NCI-H446 treated with DMSO at 0.1 percent for 48 hours (cell line): Measurements from ENCODE around the gene STK32B.
"Not testable (repeated sequence)": the region's sequence is repeated elsewhere in the genome, so short reads cannot be mapped to it uniquely, and the experiment has no call there.

Experiments used
- DNase-seq: peaks from one replicate; lab custom pipeline; 2025; lab: John Stamatoyannopoulos, UW

The STK32B gene

DNA sequence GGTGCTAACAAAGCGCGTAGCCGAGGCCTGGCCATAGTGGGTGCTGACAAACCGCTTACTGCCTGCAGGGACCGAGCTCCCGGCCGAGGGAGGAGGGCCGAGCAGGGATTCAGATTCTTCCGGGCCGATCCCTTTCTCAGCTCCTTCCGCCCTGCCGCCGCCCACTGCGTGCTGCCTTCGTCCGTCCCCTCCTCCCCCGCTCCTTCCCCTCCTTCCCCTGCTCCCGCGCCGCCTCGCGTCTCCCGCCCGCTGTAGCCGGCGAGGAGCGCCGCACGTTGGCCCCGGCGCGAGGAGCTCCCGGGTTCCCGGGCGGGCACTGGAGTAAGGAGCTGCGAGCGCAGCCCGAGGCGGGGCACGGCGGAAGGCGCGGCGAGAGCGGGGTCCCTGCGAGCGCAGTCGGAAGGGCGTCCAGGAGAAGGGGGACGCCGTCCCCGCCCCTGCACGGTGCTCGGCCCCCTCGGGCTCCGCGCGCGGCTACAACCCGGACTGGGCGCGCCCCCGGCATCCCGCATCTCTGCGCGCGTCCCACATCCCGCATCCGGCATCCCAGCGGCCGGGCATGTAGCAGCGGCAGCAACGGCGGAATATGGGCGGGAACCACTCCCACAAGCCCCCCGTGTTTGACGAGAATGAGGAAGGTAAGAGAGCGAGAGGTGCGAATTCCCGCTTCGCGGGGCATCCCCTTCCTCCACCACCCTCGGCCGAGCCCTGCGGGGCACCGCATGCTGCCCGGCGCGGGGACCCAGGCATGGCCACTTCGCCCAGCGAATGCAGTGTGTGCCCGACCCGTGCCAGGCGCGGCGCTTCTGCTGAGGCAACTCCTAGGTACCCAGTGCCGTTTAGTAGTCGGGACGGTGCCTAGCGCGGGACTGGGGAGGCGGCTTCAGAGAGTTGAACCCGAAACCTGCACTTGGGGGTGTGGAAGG lies at the start of gene STK32B:
Gene STK32B (plus strand): TSS at position 203 of the 926 bp plus-strand sequence.
- no peak for DNase-seq

DNA sequence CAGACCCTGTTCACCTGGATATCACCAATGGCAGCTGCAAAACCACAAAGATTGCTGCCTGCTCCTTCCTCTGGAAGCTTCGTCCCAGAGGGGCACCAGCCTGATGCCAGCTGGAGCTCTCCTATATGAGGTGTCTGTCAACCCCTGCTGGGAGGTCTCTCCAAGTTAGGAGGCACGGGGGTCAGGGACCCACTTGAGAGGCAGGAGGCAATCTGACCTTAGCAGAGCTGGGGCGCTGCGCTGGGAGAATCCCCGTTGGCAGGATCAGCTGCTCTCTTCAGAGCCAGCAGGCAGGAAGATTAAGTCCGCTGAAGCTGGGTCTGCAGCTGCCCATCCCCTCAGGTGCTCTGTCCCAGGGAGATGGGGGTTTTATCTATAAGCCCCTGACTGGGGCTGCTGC lies 49.6 kb upstream of the STK32B start:
- DNase-seq: not testable (repeated sequence)

DNA sequence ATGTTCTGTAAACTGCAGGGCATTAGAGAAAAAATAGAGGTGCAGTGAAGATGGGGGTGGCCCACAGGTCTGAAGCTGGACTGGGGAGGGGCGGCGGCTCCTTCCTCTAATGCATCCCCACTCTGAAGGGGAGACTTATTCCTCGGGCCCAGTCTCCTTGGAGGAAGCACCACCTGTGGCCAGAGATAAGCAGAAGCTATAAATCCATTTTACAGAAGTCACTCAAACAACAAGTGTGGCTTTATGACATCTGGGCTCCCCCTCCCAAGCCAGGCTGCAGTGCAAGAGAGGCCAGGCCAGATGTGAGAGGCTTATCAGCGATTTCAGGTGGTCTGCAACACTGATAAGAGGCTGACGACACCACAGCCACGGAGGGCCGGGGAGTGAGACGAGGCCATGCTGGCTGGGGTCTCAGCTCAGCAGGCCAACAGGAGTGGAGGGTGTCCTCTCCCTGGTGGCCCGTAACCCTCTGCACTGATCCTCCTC lies 47.9 kb upstream of the STK32B start:
- DNase-seq: no peak

GRCh38 chr4:5003918-5004317 lies 47.4 kb upstream of the STK32B start:
- DNase-seq: no peak

DNA sequence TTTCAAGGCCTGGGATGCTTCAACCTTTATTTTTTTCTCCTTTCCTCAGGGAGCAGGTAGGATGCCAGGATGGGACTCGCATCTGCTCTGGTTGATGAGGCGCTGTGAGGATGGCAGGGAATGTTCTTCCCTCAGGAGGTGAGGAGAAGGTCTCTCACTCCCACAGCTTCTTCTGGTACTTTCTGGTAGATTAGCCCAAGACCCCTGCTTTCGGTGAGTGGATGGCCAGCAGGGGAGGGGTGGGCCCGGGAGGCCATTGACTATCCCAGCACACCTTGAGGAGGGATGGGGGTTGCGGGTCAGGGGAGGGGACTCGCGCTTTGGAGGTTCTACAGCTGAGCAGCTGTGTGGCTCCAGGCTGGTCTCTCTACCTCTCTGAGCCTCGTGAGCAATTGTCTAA lies 46.8 kb upstream of the STK32B start:
- no peak for DNase-seq

DNA sequence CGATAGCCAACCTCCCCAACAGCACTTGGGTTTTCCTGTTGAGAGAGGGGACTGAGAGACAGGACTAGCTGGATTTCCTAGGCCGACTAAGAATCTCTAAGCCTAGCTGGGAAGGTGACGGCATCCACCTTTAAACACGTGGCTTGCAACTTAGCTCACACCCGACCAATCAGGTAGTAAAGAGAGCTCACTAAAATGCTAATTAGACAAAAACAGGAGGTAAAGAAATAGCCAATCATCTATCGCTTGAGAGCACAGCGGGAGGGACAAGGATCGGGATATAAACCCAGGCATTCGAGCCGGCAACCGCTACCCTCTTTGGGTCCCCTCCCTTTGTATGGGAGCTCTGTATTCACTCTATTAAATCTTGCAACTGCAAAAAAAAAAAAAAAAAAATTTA lies 44.3 kb upstream of the STK32B start:
- DNase-seq: not testable (repeated sequence)

GRCh38 chr4:5009796-5010195 lies 41.5 kb upstream of the STK32B start:
- no peak for DNase-seq

DNA sequence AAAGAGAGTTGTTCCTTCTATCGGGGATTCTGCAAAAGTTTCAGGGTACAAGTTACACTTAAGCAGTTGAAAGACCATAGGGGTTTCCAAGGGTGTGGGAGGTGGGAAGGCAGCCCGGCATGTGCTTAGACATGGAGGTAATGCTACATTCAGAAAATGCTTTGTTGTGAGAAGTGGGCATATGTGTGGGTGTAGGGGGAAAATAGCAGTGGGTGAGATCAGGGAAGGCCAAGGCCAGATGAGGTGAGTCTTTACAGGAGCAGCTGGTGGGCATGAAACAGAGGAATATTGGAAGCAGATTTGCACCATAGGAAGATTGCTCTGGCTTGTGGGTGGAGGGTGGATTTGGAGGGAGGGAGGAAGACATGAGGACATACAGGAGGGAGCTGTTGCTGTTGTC lies 40.3 kb upstream of the STK32B start:
- no peak for DNase-seq

- no peak for DNase-seq
Measured at GRCh38 chr4:5012244-5012898, 38.9 kb upstream of the STK32B start.

DNA sequence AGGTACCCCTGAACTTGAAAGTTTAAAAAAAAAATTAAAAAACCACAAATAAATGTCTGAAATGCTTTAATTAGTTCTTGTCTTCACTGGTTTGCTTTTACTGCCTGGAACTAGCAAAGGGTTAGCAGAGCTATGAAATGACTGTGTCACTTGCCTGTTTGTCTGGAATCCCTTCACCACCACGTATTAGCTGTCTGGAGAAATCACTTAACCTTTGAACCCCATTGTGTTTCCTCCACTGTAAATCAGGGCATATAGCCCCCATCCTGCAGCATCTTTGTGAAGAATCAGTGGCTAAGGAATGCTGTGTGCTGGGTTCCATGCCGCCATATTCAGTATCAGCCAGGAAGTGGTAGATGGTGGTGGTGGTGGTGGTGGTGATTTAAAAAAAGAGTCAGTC lies 38.3 kb upstream of the STK32B start:
- no peak for DNase-seq

DNA sequence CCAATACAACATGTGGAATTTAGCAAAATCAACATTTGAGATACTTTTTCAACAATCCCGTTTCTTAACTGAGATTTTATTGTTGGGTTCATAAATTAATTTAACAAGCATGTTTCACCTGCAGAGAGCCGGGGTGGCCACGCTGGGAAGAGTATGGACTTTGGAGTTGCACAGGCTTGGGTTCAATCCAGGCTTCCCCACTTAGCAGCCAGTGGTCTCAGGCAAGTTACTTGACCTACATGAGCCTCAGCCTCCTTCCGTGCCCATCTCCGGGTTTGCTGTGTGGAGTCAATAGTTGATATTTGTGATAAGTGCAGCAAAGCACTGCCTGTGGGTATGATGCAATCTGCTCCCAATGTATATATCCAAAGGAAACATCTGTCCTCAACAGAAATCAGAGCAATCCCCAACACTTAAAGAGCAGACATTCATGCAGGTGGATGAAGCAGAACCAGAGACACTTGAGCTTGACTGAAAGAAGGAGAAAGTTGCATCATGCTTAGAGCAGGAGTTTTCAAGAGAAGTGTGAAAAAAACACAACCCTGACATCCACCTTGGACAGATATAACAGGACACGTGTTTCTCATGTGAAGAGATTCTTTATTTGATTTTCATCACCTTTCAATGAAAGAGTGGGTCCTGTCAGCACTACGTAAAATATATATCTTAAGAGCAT lies 37.1 kb upstream of the STK32B start:
- no peak for DNase-seq

- no peak for DNase-seq
Measured at GRCh38 chr4:5018096-5018495, 33.2 kb upstream of the STK32B start.

DNA sequence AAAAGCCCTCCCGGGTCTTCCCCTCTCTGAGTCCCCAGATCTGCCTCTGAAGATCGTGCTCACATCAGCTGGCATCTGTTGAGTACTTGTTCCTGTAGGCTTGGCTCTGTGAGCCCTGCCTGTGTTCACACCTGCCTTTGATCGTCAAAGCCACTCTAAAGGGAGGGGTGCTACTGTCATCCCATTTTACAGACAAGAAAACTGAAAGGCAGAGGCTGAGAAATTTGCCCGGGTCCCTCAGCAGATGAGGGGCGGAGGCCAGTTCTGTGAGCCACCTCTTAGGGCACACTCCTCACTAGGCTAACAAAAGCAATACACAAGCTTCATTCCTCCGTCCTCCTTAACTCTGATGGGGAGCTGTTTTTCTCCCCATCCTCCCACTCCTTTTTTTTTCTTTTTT lies 32.7 kb upstream of the STK32B start:
- no peak for DNase-seq

- no peak for DNase-seq
Measured at GRCh38 chr4:5019274-5019673, 32.0 kb upstream of the STK32B start, which contains the start of gene CYTL1. TSS of gene CYTL1 (minus strand) at chr4:5019458. CDS start at chr4:5019445, 13 bp downstream.

DNA sequence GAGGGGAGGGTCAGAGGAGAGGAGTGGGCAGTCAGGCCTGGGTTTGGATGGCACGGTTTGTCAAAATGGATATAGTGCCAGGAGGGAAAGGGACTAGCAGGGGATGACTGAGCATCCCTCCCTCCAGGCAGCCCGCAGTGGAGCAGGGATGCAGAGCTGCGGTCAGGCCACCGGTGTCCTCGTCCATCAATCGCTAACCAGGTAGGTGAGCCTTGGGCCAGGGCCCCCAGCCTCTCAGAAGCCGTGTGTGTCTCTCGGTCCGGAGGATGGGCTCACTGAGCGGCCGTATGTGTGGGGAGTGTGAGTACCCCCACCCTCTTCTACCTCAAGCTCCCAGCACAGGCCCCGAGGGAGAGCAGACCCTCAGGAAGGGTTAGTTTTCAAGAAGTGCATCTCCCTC lies 31.5 kb upstream of the STK32B start:
- no peak for DNase-seq

DNA sequence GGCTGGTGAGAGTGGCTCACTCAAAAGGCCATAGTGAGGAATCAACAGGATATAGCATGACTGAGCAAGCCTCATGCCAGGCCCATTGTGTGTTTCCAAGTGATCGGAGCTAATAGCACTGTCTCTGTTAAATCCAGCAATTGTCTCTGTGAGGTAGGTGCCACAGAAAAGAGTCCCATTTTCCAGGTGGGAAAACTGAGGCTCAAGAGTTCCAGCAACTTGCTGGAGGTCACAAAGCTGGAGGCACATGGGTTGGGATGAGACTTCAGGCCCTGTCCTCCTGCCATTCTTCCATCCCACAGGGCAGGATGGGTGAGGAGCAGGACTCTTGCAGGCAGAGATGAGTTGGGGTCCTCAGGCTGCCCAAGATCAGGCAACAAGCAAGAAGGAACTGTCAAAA lies 30.9 kb upstream of the STK32B start:
- DNase-seq: no peak

DNA sequence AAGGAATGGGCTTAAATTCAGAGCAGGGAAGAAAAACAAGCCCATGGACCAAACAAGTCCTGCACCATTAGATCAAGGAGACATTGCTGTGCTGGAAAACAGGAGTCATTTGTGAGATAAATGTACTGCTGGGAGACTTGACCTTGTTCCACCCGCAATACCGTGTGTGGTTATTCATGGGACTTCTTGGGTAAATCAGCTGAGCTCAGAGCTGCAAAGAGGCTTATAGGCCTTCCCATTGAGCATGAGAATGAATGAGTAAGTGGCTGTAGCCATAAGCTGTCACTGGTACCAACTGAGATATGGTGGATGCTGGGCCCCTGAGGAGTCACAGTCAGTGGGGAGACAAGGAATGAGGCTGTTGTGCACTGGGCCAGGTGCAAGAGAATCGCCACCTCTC lies 29.7 kb upstream of the STK32B start:
- DNase-seq: no peak

DNA sequence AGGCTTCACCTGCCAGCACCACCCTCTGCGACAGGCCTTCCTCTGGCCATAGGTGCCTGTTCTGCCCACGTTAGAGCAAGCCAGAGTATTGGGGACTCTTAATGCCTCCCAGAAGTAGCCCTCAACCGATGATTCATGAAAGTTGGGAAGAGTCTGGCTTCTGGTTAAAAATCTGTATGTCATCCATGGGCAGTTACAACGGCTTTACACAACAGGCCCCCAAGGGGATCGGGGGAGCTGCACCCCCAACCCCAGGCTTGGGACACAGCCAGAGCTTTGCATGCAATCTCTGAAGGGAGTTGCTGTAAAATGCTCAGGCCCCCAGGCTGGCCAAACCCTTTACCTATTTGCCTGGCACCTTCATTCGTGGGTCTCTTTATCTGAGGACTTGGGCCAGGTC lies 26.6 kb upstream of the STK32B start:
- no peak for DNase-seq

- no peak for DNase-seq
Measured at GRCh38 chr4:5026371-5026770, 24.9 kb upstream of the STK32B start.

GRCh38 chr4:5027346-5027745 lies 23.9 kb upstream of the STK32B start:
- DNase-seq: no peak

- DNase-seq: no peak
Measured at GRCh38 chr4:5028480-5028879, 22.8 kb upstream of the STK32B start.

- DNase-seq: no peak
Measured at GRCh38 chr4:5029447-5029846, 21.8 kb upstream of the STK32B start.

DNA sequence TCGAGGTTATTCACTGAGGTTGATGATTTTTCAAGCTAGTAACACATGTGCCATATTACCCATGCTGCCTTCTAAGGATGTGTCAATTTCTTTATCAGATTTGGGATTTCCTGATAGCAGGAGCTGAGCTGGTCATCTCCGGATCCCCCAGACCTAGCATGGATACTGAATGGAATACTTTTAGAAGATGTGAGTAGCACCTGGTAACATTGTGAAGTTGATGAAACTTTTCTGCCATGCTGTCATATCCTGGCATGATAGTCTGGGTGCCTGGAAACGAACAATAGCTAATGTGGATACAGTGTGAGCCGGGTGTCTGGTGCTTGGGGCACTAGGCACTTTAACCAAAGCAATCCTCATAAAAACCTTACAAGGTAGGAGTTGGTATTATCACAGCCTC lies 21.1 kb upstream of the STK32B start:
- DNase-seq: no peak
